Measurements from ENCODE around the gene RNASEH1.

The RNASEH1 gene, protein sequence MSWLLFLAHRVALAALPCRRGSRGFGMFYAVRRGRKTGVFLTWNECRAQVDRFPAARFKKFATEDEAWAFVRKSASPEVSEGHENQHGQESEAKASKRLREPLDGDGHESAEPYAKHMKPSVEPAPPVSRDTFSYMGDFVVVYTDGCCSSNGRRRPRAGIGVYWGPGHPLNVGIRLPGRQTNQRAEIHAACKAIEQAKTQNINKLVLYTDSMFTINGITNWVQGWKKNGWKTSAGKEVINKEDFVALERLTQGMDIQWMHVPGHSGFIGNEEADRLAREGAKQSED

DNA sequence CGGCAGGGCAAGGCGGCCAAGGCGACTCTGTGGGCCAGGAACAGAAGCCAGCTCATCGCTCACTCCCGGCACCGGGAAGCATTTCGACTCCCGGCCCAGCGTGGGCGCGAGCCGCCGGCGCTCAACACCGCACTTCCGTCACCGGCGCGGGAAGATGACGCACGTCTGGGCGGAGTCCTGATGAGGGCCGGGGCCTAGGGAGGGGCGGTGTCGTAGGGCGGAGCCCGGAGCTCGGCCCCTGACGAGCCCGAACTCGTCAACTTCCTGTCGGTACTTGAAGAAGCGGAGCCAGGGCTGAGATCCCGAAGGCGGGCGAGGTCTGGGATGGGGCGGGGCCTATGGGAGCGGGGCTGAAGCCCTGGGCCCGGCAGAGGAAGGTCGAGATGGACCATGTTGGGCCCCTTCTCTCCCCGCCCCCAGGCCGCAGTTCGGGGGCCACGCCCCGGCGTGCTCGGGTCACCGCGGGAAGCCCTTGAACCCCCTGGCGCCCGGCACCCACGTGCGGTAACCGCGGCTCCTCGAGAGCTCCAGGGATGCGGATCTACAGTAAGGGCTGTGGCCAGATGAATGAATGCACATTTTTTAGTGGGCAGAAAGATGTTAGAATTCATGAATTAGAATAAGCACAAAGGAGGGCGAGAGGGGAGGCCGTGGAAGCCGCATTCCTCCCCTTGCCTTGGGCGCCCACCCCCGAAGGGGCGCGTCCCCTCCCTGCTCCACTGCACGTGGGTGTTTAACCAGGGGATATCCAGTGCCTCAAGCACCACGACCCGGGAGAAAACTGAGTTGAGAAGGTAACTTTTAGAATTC is at the start of gene RNASEH1:
RNASEH1 (minus strand) TSS at position 129 of the 810 bp plus-strand sequence; CDS start at position 56, 73 bp downstream.
- DNase-seq (ENCODE audit: low read depth), result peak; percentile 96

DNA sequence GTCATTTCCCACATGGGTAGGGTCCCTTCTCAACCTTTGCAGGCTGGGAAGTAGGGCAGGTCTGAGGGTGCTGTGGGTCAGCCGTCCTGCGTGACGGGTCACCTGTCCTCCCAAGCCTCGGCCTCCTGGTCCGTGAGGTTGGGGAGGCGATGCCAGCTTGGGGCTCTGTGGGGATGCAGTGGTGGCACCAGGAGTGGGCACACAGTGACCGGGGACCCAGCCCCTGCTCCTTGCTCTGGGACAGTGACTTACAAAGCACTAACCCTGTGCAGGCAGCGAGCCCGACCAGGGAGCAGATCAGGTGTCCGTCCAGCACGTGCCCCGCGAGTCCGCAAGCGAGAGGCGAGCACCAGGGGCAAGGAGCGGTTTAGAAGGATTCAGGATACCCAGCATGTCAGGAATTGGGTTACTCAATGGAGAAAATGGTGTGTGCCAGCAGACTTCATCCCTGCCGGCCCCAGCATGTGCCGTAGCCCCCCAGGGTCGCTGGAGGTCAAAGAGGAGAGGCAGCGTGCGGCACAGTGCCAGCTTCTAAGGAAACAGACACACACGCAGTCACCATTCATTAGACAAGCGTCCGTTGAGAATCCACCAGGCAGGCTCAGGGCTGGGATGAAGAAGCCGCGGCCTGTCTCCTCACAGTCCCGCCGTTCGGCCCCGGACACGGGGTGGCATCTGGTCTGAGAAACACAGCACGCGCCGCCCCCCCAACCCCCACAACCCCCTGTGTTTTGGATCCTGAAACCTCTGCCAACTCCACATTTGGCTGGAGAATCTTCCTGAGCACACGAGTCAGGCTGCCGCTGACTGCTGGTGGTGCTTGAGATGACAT is 48.5 kb upstream of the RNASEH1 start:
- no peak for DNase-seq (ENCODE audit: low read depth)

DNA sequence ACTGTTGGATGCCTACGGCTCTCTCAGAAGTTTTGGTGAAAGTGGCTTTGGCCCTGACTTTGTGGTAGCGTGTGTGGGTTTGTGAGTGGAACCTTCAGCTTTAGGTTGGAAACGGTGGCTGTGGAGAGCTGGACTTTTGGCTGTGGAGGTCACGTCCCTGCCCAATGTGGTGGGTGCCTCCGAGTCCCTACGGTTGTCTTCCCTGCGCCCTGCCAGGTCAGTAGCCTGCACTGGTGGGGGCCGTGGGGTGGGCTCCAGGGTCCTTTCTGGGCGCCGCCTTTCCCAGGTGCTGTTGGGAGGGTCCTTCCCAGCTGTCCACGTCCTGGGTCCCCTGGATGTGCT is 47.9 kb upstream of the RNASEH1 start:
- no peak for DNase-seq (ENCODE audit: low read depth)

GRCh38 chr2:3604991-3605961 is 47.1 kb upstream of the RNASEH1 start:
- DNase-seq (ENCODE audit: low read depth), result no peak

- no peak for DNase-seq (ENCODE audit: low read depth)
Observed at GRCh38 chr2:3604207-3604877, 46.2 kb upstream of the RNASEH1 start.

- no peak for DNase-seq (ENCODE audit: low read depth)
Observed at GRCh38 chr2:3603536-3604206, 45.5 kb upstream of the RNASEH1 start.

- no peak for DNase-seq (ENCODE audit: low read depth)
Observed at GRCh38 chr2:3602553-3603339, 44.6 kb upstream of the RNASEH1 start.

DNA sequence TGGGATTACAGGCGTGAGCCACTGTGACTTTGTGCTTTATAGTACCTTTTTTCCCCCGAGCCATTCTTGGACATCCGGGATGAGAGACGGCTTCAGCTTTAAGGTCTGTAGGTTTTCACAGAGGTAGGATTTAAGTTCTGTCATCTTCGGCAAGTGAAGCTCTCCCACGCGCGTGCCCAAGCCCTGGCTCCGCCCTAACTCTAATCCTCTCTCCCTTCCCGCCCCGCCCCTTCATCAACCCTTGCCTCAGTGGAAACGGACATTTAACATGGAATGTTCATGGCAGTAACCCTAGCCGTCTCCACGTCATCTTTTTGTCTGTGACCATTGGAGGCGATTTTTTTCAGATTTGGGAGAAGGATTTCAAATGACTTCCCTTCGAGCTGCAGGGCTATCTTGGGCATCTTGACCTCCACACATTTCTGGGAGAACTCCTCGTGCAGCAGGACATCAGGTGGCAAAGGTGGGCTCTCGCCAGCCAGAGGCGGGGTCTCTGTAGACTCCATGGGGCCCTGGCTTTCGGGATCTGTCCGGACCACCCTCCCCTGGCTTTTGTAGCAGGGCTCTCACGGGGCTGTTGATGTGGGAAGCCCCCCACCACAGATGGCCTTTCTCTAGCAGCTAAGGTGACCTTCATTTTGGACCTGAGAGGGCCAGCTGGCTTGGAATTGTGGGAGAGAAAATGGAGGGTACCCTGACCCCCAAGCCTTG is 43.6 kb upstream of the RNASEH1 start:
- no peak for DNase-seq (ENCODE audit: low read depth)

DNA sequence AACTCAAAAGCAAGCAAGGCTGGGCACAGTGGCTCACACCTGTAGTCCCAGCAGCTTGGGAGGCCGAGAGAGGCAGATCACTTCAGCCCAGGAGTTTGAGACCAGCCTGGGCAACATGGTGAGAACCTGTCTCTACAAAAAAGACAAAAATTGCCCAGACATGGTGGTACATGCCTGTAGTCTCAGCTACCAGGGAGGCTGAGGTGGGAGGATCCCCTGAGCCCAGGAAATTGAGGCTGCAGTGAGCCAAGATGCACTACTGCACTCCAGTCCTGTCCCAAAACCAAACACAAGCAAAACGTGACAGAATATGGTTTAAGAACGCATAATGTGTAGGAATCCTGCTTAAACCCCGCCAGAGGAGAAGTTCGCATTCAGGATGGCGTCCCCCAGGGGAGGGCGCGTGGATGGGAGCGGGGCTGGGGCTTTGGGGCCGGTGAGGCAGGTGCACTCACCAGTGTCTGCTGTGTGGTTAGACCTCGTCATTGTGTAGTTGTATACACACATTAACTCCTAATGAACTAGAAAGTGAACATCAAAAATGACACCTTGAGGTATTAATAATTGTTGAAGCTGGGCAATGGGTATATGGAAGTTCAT is 42.2 kb upstream of the RNASEH1 start:
- no peak for DNase-seq (ENCODE audit: low read depth)

GRCh38 chr2:3598912-3599854 is 41.0 kb upstream of the RNASEH1 start:
- no peak for DNase-seq (ENCODE audit: low read depth)

DNA sequence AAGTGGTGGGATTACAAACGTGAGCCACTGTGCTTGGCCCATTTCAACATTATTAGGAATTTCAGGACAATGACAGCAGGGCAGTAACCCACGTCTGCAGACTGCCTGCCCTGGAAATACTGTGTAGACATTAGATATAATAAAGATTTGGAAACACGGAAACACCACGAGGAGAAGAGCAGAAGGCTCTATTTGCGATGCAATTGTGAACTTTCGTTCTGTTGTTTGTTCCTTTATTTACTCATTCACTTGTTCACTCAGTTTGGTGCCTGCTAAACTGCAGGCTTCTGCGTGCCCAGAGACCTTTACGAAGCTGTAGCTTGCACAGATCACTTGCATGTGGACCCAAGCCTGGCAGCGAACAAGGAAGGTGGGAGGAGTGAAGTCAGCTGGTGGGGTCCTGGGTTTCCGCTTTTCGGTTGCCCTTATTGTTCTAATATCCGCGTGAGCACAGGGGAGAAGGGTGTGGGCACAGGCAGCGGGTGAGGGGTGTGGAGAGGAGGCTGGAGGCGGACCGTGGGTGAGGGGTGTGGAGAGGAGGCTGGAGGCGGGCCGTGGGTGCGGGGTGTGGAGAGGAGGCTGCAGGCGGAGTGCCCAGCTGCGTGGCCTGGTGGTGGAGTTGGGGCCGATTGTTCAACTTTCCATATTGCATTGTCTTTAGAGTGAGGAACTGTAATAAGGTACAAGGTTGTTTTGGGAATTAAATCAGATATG is 40.2 kb upstream of the RNASEH1 start:
- DNase-seq (ENCODE audit: low read depth), result no peak

GRCh38 chr2:3597567-3597966 is 39.4 kb upstream of the RNASEH1 start:
- DNase-seq (ENCODE audit: low read depth), result no peak

DNA sequence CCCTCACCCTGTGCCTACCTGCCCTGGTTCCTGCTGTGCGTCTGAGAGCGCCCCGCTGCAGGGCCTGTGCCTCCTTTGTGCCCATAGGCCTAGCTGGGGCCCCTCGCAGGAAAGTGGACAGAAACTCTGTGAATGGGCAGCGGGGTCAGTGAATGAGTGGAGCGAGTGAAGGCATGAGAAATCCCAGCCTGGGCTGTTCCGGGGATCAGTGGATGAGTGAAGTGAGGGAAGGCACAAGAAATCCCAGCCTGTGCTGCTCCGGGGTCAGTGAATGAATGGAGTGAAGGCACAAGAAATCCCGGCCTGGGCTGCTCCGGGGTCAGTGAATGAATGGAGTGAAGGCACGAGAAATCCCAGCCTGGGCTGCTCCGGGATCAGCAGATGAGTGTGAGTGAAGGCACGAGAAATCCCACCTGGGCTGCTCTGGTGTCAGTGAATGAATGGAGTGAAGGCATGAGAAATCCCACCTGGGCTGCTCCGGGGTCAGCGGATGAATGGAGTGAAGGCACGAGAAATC is 38.8 kb upstream of the RNASEH1 start:
- no peak for DNase-seq (ENCODE audit: low read depth)

- DNase-seq (ENCODE audit: low read depth), result no peak
Observed at GRCh38 chr2:3595985-3596384, 37.9 kb upstream of the RNASEH1 start.

DNA sequence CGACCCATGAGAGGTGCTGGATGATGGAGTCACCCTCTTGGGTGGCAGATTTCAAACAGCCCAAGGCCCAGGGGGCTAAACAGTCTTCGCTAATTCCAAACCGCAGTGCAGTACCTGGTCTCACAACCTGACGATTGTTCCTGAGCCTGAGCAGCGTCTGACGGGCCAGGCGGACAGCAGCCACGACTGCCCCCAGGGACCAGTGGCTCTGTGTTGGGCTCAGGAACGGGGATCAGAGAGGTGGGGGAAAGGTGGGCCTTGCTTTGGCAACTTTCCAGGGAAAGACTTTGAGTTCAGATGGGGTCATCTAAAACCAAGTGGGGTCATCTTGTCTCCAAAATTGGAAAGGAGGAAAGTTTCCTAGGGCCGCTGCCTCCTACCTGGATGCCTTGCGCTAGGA is 37.3 kb upstream of the RNASEH1 start:
- no peak for DNase-seq (ENCODE audit: low read depth)

- DNase-seq (ENCODE audit: low read depth), result no peak
Observed at GRCh38 chr2:3594493-3595281, 36.6 kb upstream of the RNASEH1 start, which contains the start of gene COLEC11. Gene COLEC11, plus strand, starts transcription at chr2:3595112. Its CDS starts 9,229 bp downstream, at chr2:3604341.
